Measurements from ENCODE around the gene SULT4A1.

Gene SULT4A1

DNA sequence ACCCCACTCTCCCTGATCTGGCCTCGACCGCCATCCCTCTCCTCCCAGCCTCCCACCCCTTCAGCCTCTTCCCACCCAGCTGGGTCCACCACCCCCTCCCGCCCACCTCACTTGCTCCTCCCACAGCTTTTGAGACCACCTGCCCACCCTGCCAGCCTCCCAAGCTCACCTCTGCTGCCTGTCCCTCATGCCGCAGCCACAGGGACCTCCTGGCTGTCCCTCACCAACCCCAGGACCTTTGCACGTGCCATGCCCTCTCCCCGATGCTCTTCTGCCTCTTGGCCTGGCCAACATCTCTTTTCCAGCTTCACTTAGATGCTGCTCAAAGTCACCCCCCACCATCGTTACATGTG, 23.0 kb upstream of the SULT4A1 start:
- Histone ChIP-seq H3K27me3 (ENCODE audit: control insufficient read depth, insufficient read depth, low read length) (peaks cover 38% of the 10 kb centered on the region), H3K4me3 (ENCODE audit: low read length) (no peak overlapping the region), H3K9me3 (replicated peaks; ENCODE audit: low read length) (no peaks in the 10 kb centered on the region), H3K36me3 (ENCODE audit: insufficient read depth, low read length) (no peaks in the 10 kb centered on the region), H3K4me2 (ENCODE audit: low read length) (no peak overlapping the region), H3K4me1 (ENCODE audit: control insufficient read depth, insufficient read depth, low read length) (no peaks in the 10 kb centered on the region), H3K9ac (ENCODE audit: low read depth, low read length) (no peak overlapping the region)

DNA sequence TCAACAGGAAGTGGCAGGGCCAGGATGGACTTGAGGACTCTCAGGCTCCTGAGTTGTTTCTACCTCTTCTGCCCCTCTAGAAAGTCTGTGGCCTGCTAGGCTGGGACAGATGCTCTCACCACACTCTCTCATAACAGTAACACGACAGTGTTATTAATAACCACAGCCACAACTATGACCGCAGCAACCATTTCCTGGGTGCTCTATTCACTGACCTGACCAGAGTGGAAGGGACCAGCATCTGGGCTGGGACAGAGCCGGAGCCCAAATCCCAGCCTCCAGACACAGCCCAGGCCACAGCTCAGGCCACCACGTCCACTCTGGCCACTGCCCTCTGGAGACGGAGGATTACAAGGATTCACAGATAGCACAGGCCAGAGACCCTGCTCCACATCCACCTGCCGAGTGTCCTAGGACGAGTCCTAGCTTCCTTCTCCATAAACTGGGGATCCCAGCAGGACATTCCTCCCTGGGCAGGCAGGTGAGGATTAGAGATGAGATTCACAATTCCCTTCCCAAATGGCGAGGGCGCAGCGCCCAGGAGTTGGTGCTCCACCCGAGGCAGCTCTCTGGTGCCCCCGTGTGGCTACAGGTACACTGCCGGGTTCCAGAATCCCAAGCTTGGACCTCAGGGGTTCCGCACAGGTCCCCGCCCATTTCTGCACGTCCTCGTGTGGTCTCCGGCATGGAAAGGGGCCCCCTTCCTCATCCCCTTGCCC, 22.4 kb upstream of the SULT4A1 start:
- peaks cover 32% of the 10 kb centered on the region for H3K27me3 ChIP-seq (ENCODE audit: control insufficient read depth, insufficient read depth, low read length)
- no peaks in the 10 kb centered on the region for H3K36me3 ChIP-seq (ENCODE audit: insufficient read depth, low read length)
- H3K4me3 ChIP-seq (ENCODE audit: low read length) = no peak overlapping the region
- no peak overlapping the region for H3K9ac ChIP-seq (ENCODE audit: low read depth, low read length)
- no peak overlapping the region for H3K4me2 ChIP-seq (ENCODE audit: low read length)
- no peaks in the 10 kb centered on the region for H3K4me1 ChIP-seq (ENCODE audit: control insufficient read depth, insufficient read depth, low read length)
- no peaks in the 10 kb centered on the region for H3K9me3 ChIP-seq (replicated peaks; ENCODE audit: low read length)

- Histone ChIP-seq H3K9ac (ENCODE audit: low read depth, low read length) (no peak overlapping the region), H3K4me1 (ENCODE audit: control insufficient read depth, insufficient read depth, low read length) (no peaks in the 10 kb centered on the region), H3K27me3 (ENCODE audit: control insufficient read depth, insufficient read depth, low read length) (peaks cover 30% of the 10 kb centered on the region), H3K36me3 (ENCODE audit: insufficient read depth, low read length) (no peaks in the 10 kb centered on the region), H3K4me2 (ENCODE audit: low read length) (no peak overlapping the region), H3K4me3 (ENCODE audit: low read length) (no peak overlapping the region), H3K9me3 (replicated peaks; ENCODE audit: low read length) (no peaks in the 10 kb centered on the region)
These were observed 21.6 kb upstream of the SULT4A1 start for GRCh38 chr22:43883719-43884415.

DNA sequence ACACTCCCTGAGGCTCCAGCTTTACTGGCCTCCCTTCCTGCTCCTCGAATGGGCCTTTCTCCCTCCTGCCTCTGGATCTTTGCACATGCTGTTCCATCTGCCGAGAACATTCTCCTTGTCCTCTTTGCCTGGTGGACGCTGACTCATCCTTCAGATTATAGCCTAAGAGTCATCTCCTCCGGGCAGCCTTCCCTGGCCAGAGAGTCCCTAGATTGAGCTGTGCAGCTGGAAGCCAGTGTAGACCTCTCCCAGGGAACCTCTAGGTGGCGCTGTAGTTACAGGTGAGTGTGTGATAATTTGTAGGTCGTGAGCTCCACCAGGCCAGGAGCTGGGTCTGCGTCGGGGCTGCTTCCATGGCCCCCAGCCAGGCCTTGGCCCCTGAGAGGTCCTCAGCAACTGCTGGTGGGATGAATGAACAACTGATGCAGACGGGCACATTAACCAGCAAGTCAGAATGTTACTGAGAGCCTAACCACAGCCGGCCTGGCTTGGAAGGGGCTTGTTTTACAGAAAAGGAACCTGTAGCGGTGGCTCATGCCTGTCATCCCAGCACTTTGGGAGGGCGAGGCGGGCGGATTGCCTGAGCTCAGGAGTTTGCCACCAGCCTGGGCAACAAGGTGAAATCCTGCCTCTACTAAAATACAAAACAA, 20.8 kb upstream of the SULT4A1 start:
- Histone ChIP-seq H3K9ac (ENCODE audit: low read depth, low read length) (no peak overlapping the region), H3K36me3 (ENCODE audit: insufficient read depth, low read length) (no peaks in the 10 kb centered on the region), H3K4me1 (ENCODE audit: control insufficient read depth, insufficient read depth, low read length) (no peaks in the 10 kb centered on the region), H3K4me3 (ENCODE audit: low read length) (no peak overlapping the region), H3K9me3 (replicated peaks; ENCODE audit: low read length) (no peaks in the 10 kb centered on the region), H3K4me2 (ENCODE audit: low read length) (no peak overlapping the region), H3K27me3 (ENCODE audit: control insufficient read depth, insufficient read depth, low read length) (peaks cover 34% of the 10 kb centered on the region)

- Histone ChIP-seq H3K27me3 (ENCODE audit: control insufficient read depth, insufficient read depth, low read length) (peaks cover 28% of the 10 kb centered on the region), H3K36me3 (ENCODE audit: insufficient read depth, low read length) (no peaks in the 10 kb centered on the region), H3K4me3 (ENCODE audit: low read length) (no peak overlapping the region), H3K4me2 (ENCODE audit: low read length) (no peak overlapping the region), H3K9ac (ENCODE audit: low read depth, low read length) (no peak overlapping the region), H3K9me3 (replicated peaks; ENCODE audit: low read length) (no peaks in the 10 kb centered on the region), H3K4me1 (ENCODE audit: control insufficient read depth, insufficient read depth, low read length) (no peaks in the 10 kb centered on the region)
These were observed 19.9 kb upstream of the SULT4A1 start for GRCh38 chr22:43882122-43882767.

- Histone ChIP-seq H3K9ac (ENCODE audit: low read depth, low read length) (no peak overlapping the region), H3K36me3 (ENCODE audit: insufficient read depth, low read length) (no peaks in the 10 kb centered on the region), H3K27me3 (ENCODE audit: control insufficient read depth, insufficient read depth, low read length) (peaks cover 27% of the 10 kb centered on the region)
These were observed 19.1 kb upstream of the SULT4A1 start for GRCh38 chr22:43881091-43882061.

DNA sequence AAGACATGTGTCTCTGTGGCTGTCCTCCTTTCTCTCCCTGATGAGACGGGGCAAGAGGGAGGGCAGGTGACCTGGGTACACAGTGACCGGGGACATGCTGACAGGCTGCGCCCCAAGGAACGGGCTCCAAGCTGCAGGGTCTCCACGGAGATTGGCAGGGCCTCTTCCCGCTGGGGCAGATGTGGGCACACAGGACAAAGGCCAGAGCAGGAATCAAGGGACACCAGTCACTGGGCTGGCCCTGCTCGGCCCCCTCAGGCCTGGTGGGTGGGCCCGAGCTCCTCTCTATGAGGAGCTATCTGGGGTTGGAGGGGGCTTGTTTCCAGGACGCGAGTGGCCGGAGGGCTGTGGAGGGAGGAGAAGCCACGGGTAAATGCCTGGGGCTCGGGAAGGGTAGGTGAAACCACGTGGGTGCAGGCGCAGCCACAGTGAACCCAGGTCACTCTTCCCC, 18.3 kb upstream of the SULT4A1 start:
- H3K36me3 ChIP-seq (ENCODE audit: insufficient read depth, low read length) = no peaks in the 10 kb centered on the region
- H3K9me3 ChIP-seq (replicated peaks; ENCODE audit: low read length) = no peaks in the 10 kb centered on the region
- H3K27me3 ChIP-seq (ENCODE audit: control insufficient read depth, insufficient read depth, low read length) = peaks cover 25% of the 10 kb centered on the region
- H3K4me2 ChIP-seq (ENCODE audit: low read length) = no peak overlapping the region
- H3K4me1 ChIP-seq (ENCODE audit: control insufficient read depth, insufficient read depth, low read length) = no peaks in the 10 kb centered on the region
- no peak overlapping the region for H3K4me3 ChIP-seq (ENCODE audit: low read length)
- H3K9ac ChIP-seq (ENCODE audit: low read depth, low read length) = no peak overlapping the region

More at GRCh38 chr22:43881091-43882061, 19.1 kb upstream of the SULT4A1 start:
- no peak overlapping the region for H3K4me3 ChIP-seq (ENCODE audit: low read length)
- no peaks in the 10 kb centered on the region for H3K9me3 ChIP-seq (replicated peaks; ENCODE audit: low read length)
- H3K4me2 ChIP-seq (ENCODE audit: low read length) = no peak overlapping the region
- H3K4me1 ChIP-seq (ENCODE audit: control insufficient read depth, insufficient read depth, low read length) = no peaks in the 10 kb centered on the region

DNA sequence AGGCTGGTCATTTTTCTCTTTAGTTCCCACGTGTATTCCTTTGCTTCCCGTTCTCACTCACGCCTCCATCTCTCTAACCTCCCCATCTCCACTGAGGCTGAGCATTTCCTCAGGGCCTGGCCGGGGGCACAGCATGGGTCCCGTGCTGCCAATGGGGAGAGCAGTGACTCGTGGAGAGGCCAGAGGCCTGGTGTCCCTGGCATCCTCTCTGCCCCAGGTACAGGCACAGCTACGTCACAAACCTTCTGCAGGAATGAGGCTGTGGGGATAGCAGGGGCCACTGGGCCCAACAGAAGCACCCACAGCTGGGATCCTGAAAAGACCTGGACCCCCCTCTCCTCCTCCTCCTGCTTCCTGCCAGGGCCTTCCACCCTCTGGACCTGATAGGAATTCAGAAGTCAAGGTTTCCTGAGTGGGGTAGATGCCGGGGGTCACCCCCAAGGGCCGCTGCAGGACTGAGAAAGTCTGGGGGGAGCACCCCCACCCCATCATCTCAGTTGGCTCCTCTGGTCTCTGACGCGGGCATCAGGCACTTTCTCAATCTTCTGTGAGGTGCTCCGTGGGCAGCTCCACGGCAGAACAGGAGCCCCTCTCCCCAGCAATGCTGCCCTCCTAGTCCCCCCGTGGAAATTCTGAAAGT, 17.7 kb upstream of the SULT4A1 start:
- Histone ChIP-seq H3K4me2 (ENCODE audit: low read length) (no peak overlapping the region), H3K9me3 (replicated peaks; ENCODE audit: low read length) (no peaks in the 10 kb centered on the region), H3K36me3 (ENCODE audit: insufficient read depth, low read length) (no peaks in the 10 kb centered on the region), H3K4me1 (ENCODE audit: control insufficient read depth, insufficient read depth, low read length) (no peaks in the 10 kb centered on the region), H3K9ac (ENCODE audit: low read depth, low read length) (no peak overlapping the region), H3K4me3 (ENCODE audit: low read length) (no peak overlapping the region), H3K27me3 (ENCODE audit: control insufficient read depth, insufficient read depth, low read length) (peaks cover 24% of the 10 kb centered on the region)

DNA sequence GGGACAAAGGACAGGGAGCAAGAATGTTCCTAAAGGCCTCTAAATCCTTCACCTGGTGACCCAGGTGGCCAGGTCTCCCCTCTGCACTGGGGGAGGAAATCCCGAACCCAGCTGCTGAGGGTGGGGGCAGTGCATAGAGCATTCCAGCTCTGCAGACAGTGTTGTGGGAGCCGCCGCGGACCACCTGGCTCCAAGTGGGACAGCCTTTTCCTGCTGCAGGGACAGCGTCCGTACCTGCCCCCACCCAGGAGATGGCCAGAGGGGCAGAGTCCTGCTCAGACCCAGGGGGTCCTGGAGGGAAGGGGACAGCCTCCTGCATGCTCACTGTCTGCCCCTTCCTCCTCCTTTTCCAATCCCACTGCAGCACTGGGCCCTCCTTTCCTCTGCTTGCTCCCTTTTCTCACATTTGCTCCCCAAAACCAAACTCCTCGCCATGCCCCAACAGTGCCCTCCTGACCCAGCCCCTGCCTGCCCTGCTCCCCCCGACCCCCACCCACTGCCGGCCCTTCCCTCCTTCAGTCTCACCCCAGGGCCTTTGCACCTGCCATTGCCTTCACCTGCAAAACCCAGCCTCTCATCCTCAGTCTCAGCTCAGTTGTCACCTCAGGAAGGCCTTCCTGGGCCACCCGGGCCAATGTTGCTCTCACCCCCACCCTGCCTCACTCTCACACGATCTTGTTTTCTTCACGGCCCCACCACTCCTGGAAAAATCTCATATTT, 16.7 kb upstream of the SULT4A1 start:
- peaks cover 24% of the 10 kb centered on the region for H3K27me3 ChIP-seq (ENCODE audit: control insufficient read depth, insufficient read depth, low read length)
- no peaks in the 10 kb centered on the region for H3K36me3 ChIP-seq (ENCODE audit: insufficient read depth, low read length)
- H3K4me3 ChIP-seq (ENCODE audit: low read length) = no peak overlapping the region
- H3K9me3 ChIP-seq (replicated peaks; ENCODE audit: low read length) = no peaks in the 10 kb centered on the region
- H3K4me2 ChIP-seq (ENCODE audit: low read length) = no peak overlapping the region
- no peak overlapping the region for H3K9ac ChIP-seq (ENCODE audit: low read depth, low read length)
- H3K4me1 ChIP-seq (ENCODE audit: control insufficient read depth, insufficient read depth, low read length) = no peaks in the 10 kb centered on the region
